IMR-90 (cell line): Measurements from ENCODE around the gene FGFBP2. TPM values are rescaled to one million over a fixed set of nuclear protein-coding genes. Genes with fewer than 3 reads are reported as not detected.

Experiments used
- ATAC-seq: fragments of 200-7000 bp; cut with Tn5 transposase; 2 replicates; pipeline ENCODE4 v1.9.1; 2020; ENCODE audit warnings: low read depth, mild to moderate bottlenecking, moderate library complexity
- BruUV-seq: library from RNA; stranded (reverse); fragments of 400-500 nt; replicated peaks from 2 replicates; lab custom pipeline; 2021; lab: Mats Ljungman, UMichigan
- CTCF ChIA-PET: fragments of 300-600 bp; formaldehyde crosslinking; extraction: SDS; loops from one replicate; lab custom pipeline; 2021; ENCODE audit warnings: antibody characterized with exemption; lab: Yijun Ruan, JAX
- POLR2A ChIA-PET: fragments of 300-600 bp; sonication (Branson Sonifier 250); formaldehyde crosslinking; loops from one replicate; lab custom pipeline; 2022; ENCODE audit warnings: antibody characterized with exemption; ENCODE audit not compliant: unreplicated experiment; lab: Charles Lee
- DNase-seq: peaks from one replicate; pipeline ENCODE4 v3.0.0; 2013
- H2AFZ ChIP-seq: replicated peaks from 2 replicates; pipeline ENCODE3; 2013; ENCODE audit warnings: low read length, mild to moderate bottlenecking; ENCODE audit not compliant: poor library complexity
- H2AK5ac ChIP-seq: 2 replicates; pipeline ENCODE4 v1.6.1; 2013; ENCODE audit warnings: low read depth, low read length, inconsistent platforms
- H2AK9ac ChIP-seq: replicated peaks from 2 replicates; pipeline ENCODE3; 2013; ENCODE audit warnings: mild to moderate bottlenecking, low read depth, low read length, moderate library complexity; ENCODE audit not compliant: poor library complexity
- H2BK120ac ChIP-seq: 2 replicates; pipeline ENCODE4 v1.6.1; 2013; ENCODE audit warnings: low read depth, low read length, inconsistent platforms
- H2BK15ac ChIP-seq: 3 replicates; pipeline ENCODE4 v1.6.1; 2013; ENCODE audit warnings: low read depth, low read length, inconsistent platforms
- H2BK20ac ChIP-seq: 2 replicates; pipeline ENCODE4 v1.6.1; 2013; ENCODE audit warnings: low read depth, mild to moderate bottlenecking, inconsistent platforms, low read length, moderate library complexity
- H2BK5ac ChIP-seq: 2 replicates; pipeline ENCODE4 v1.6.1; 2013; ENCODE audit warnings: mild to moderate bottlenecking, low read depth, low read length, inconsistent platforms; ENCODE audit not compliant: poor library complexity, severe bottlenecking
- H3K14ac ChIP-seq: replicated peaks from 2 replicates; pipeline ENCODE4 v1.6.1; 2013; ENCODE audit warnings: low read depth, low read length, inconsistent platforms
- H3K18ac ChIP-seq: 2 replicates; pipeline ENCODE4 v1.6.1; 2013; ENCODE audit warnings: low read depth, low read length, control low read depth
- H3K23ac ChIP-seq: 2 replicates; pipeline ENCODE4 v1.6.1; 2013; ENCODE audit warnings: low read depth, low read length, inconsistent platforms
- H3K27ac ChIP-seq: 2 replicates; pipeline ENCODE4 v1.5.1; 2013; ENCODE audit warnings: mild to moderate bottlenecking, control low read depth, low read length; ENCODE audit not compliant: insufficient read depth
- H3K27me3 ChIP-seq: 2 replicates; pipeline ENCODE4 v1.6.1; 2013; ENCODE audit warnings: low read length; ENCODE audit not compliant: control insufficient read depth, insufficient read depth
- H3K36me3 ChIP-seq: 2 replicates; pipeline ENCODE4 v1.6.1; 2013; ENCODE audit warnings: low read length, mixed read lengths; ENCODE audit not compliant: control insufficient read depth, insufficient read depth
- H3K4ac ChIP-seq: 2 replicates; pipeline ENCODE4 v1.6.1; 2013; ENCODE audit warnings: low read depth, low read length, inconsistent platforms
- H3K4me1 ChIP-seq: 2 replicates; pipeline ENCODE4 v1.6.1; 2013; ENCODE audit warnings: low read length, mixed read lengths; ENCODE audit not compliant: control insufficient read depth, insufficient read depth
- H3K4me2 ChIP-seq: 2 replicates; pipeline ENCODE4 v1.6.1; 2013; ENCODE audit warnings: low read depth, mild to moderate bottlenecking, control low read depth, low read length, moderate library complexity
- H3K4me3 ChIP-seq: 2 replicates; pipeline ENCODE4 v1.5.1; 2013; ENCODE audit warnings: low read depth, mild to moderate bottlenecking, control low read depth, low read length, moderate library complexity; ENCODE audit not compliant: insufficient read depth
- H3K56ac ChIP-seq: 2 replicates; pipeline ENCODE4 v1.6.1; 2013; ENCODE audit warnings: low read length, inconsistent platforms; ENCODE audit not compliant: insufficient read depth; ENCODE audit errors: extremely low read depth
- H3K79me1 ChIP-seq, 2 experiments: 2 replicates each; pipeline ENCODE4 v1.6.1; 2013; ENCODE audit warnings: low read length in 2 of 2, inconsistent platforms in 1 of 2, low read depth in 1 of 2
- H3K9ac ChIP-seq: 2 replicates; pipeline ENCODE4 v1.6.1; 2013; ENCODE audit warnings: low read depth, low read length, control low read depth
- H3K9me1 ChIP-seq: 2 replicates; pipeline ENCODE4 v1.6.1; 2013; ENCODE audit warnings: low read length, inconsistent platforms; ENCODE audit not compliant: insufficient read depth
- H3K9me3 ChIP-seq: 2 replicates; pipeline ENCODE4 v1.6.1; 2013; ENCODE audit warnings: low read length; ENCODE audit not compliant: control insufficient read depth, insufficient read depth
- H4K20me1 ChIP-seq: 2 replicates; pipeline ENCODE4 v1.6.1; 2013; ENCODE audit warnings: low read length, inconsistent platforms; ENCODE audit not compliant: insufficient read depth
- H4K5ac ChIP-seq: 2 replicates; pipeline ENCODE4 v1.6.1; 2013; ENCODE audit warnings: mild to moderate bottlenecking, low read depth, low read length, control low read depth
- H4K8ac ChIP-seq, 2 experiments: 2 replicates each; pipeline ENCODE4 v1.6.1; 2013; ENCODE audit warnings: low read depth in 2 of 2, low read length in 2 of 2, control low read depth in 1 of 2, inconsistent platforms in 1 of 2
- H4K91ac ChIP-seq: 2 replicates; pipeline ENCODE4 v1.6.1; 2013; ENCODE audit warnings: low read depth, low read length, inconsistent platforms; ENCODE audit not compliant: insufficient read depth
- FOS ChIP-seq: fragments of 150-350 bp; IDR thresholded peaks from 2 replicates; pipeline ENCODE4 v1.6.1; 2016; ENCODE audit warnings: low read depth, low read length
- MAFK ChIP-seq: IDR thresholded peaks from 2 replicates; pipeline ENCODE4 v1.6.1; 2012; ENCODE audit warnings: low read depth, low read length, improper control_type of control experiment
- RCOR1 ChIP-seq: IDR thresholded peaks from 2 replicates; pipeline ENCODE4 v1.6.1; 2012; ENCODE audit warnings: mild to moderate bottlenecking, low read length, improper control_type of control experiment; ENCODE audit not compliant: insufficient replicate concordance
- WGBS, 2 experiments: methylation state at CpG; one replicate each; pipeline versions ENCODE4 v1.1.5 to v1.1.7; 2013; ENCODE audit warnings: missing lambda C conversion rate in 2 of 2; ENCODE audit not compliant: insufficient read length in 1 of 2; ENCODE audit errors: extremely low coverage in 2 of 2; 5-methylcytosine and 5-hydroxymethylcytosine counted together
- dilution Hi-C: fragments of 300-500 bp; cut with HindIII; formaldehyde crosslinking; loops from one replicate; pipeline ENCODE4 v1.14.3; 2018; ENCODE audit warnings: low sequenced_read_pairs; ENCODE audit not compliant: unreplicated experiment
- in situ Hi-C: fragments of 300-500 bp; cut with MboI; formaldehyde crosslinking; loops from 3 replicates; pipeline ENCODE4 v1.14.3; 2019; ENCODE audit warnings: low sequenced_read_pairs, inconsistent platforms, mixed read lengths
- intact Hi-C: fragments of 100-400 bp; cut with micrococcal nuclease; formaldehyde crosslinking; loops from 2 replicates; pipeline ENCODE4 v1.10.0; 2022
- polyA plus RNA-seq, 3 experiments: library from polyadenylated mRNA; depleted of rRNA; stranded (reverse); fragments of >200 nt; gene quantifications; 2 replicates each; pipeline ENCODE4 v1.2.3, GENCODE V29; 2012; ENCODE audit warnings: low replicate concordance in 1 of 3
- total RNA-seq: library from RNA; depleted of rRNA; stranded (reverse); fragments of >200 nt; gene quantifications from 2 replicates; pipeline ENCODE4 v1.2.3, GENCODE V29; 2012
- TF ChIP-seq, protein P1 (sequence below): fragments of 150-350 bp; IDR thresholded peaks from 2 replicates; pipeline ENCODE4 v1.6.1; 2016; ENCODE audit warnings: low read depth, mild to moderate bottlenecking, low read length, moderate library complexity, borderline replicate concordance

FGFBP2 gene
- total and polyA plus RNA-seq, 2 of the 4 experiments (the other 2 are of a cell fraction), result not detected

DNA sequence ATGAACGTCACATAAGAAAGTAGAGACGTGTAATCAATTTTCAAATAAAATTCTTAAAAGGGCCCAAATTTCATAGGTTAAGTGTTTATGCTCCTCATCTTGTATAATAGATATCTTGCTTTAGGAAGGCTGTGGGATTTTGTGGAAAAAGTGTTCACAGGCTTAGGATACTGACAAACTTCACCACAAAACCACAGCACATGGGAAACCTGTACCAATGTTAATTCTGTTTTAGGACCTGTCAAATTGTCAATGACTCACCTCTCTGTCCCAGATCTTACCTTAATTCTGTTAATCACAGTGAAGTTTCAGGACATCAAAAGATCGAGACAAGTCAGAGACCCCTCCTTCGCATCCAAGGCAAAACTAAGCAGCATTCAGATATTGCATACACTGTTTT is 48.7 kb downstream of the FGFBP2 start:
- Histone ChIP-seq H4K20me1 (no peaks in the 10 kb centered on the region), H3K36me3 (no peaks in the 10 kb centered on the region), H3K14ac (no peak overlapping the region; the same call in 1 of the 2 replicates), H3K4me2 (no peak overlapping the region), H3K79me1 (no peaks in the 10 kb centered on the region), H3K27ac (no peak overlapping the region), H4K8ac (no peak overlapping the region), H2BK15ac (0 out of 3 replicates have a peak overlapping the region, but pooled peaks have one; percentile 8), H4K5ac (no peak overlapping the region), H3K9ac (no peak overlapping the region), H2AK5ac (no peak overlapping the region; the same call in 1 of the 2 replicates), H3K23ac (no peak overlapping the region), H3K4ac (peak overlapping the region; percentile 54), H3K56ac (no peak overlapping the region), H3K9me3 (no peaks in the 10 kb centered on the region; the same call in 1 of the 2 replicates), H2BK5ac (peak overlapping the region; percentile 37), H3K9me1 (no peaks in the 10 kb centered on the region; the same call in 1 of the 2 replicates), H3K18ac (peak overlapping the region; percentile 29; the same call in 1 of the 2 replicates), H3K4me1 (peaks cover 7% of the 10 kb centered on the region), H2AK9ac (no peak overlapping the region), H2BK20ac (peak overlapping the region; percentile 22), H3K4me3 (no peak overlapping the region), H4K91ac (no peak overlapping the region; the same call in 1 of the 2 replicates), H2BK120ac (peak overlapping the region; percentile 2; the same call in 1 of the 2 replicates), H3K27me3 (no peaks in the 10 kb centered on the region), H2AFZ (no peak overlapping the region)
- ATAC-seq (no peak), DNase-seq (peak; percentile 54)
- intact Hi-C loops, result no loop called here
- no CpG with 5 or more reads among the region's 4 CpGs for WGBS, 2 experiments
- dilution Hi-C loops, result no loop called here
- no TSS peak for BruUV-seq
- in situ Hi-C loops, result no loop called here
- CTCF ChIA-PET, result interaction anchor here (1.5 kb wide), 1 partner anchor 31 kb away, joined by 4 read pairs; no protein-coding TSS in a partner anchor
- POLR2A ChIA-PET, result no interaction called here
- TF ChIP-seq RCOR1 (no peak), FOS (no peak), MAFK (no peak)
- TF ChIP-seq, protein P1, sequence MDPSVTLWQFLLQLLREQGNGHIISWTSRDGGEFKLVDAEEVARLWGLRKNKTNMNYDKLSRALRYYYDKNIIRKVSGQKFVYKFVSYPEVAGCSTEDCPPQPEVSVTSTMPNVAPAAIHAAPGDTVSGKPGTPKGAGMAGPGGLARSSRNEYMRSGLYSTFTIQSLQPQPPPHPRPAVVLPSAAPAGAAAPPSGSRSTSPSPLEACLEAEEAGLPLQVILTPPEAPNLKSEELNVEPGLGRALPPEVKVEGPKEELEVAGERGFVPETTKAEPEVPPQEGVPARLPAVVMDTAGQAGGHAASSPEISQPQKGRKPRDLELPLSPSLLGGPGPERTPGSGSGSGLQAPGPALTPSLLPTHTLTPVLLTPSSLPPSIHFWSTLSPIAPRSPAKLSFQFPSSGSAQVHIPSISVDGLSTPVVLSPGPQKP, result no peak
